Measurements from ENCODE around the gene TMTC2. TPM values are rescaled to one million over a fixed set of nuclear protein-coding genes. Genes with fewer than 3 reads are reported as not detected.

Gene TMTC2
- total RNA-seq, 1 donor from 2014 or later = 2.2 TPM

DNA sequence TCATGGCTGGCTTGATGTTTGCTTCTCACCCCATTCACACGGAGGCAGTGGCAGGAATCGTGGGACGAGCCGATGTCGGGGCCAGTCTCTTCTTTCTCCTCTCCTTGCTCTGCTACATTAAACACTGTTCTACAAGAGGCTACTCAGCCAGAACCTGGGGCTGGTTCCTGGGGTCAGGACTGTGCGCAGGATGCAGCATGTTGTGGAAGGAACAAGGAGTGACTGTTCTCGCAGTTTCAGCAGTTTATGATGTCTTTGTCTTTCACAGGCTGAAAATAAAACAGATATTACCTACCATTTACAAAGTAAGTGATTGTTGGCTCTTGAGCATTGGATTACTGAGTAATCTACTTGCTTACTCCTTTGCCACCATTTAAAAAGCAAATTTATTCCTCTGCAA lies 170.6 kb downstream of the TMTC2 start:
- H3K27me3 Mint-ChIP-seq = no peaks in the 10 kb centered on the region
- ATAC-seq (ENCODE audit: low read depth) = no peak
- no peaks in the 10 kb centered on the region for H3K36me3 Mint-ChIP-seq (ENCODE audit: low read depth)
- CTCF ChIA-PET = no interaction called here
- no peak overlapping the region for H3K27ac Mint-ChIP-seq
- intact Hi-C loops (cut with micrococcal nuclease) = no loop called here
- H3K4me1 Mint-ChIP-seq = no peaks in the 10 kb centered on the region
- DNase-seq = no peak
- H3K4me3 Mint-ChIP-seq = no peak overlapping the region
- POLR2A ChIA-PET = no interaction called here
- no peaks in the 10 kb centered on the region for H3K9me3 Mint-ChIP-seq
- TF ChIP-seq, protein P1, sequence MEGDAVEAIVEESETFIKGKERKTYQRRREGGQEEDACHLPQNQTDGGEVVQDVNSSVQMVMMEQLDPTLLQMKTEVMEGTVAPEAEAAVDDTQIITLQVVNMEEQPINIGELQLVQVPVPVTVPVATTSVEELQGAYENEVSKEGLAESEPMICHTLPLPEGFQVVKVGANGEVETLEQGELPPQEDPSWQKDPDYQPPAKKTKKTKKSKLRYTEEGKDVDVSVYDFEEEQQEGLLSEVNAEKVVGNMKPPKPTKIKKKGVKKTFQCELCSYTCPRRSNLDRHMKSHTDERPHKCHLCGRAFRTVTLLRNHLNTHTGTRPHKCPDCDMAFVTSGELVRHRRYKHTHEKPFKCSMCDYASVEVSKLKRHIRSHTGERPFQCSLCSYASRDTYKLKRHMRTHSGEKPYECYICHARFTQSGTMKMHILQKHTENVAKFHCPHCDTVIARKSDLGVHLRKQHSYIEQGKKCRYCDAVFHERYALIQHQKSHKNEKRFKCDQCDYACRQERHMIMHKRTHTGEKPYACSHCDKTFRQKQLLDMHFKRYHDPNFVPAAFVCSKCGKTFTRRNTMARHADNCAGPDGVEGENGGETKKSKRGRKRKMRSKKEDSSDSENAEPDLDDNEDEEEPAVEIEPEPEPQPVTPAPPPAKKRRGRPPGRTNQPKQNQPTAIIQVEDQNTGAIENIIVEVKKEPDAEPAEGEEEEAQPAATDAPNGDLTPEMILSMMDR (IDR thresholded peaks at IDR 0.05) = no peak

DNA sequence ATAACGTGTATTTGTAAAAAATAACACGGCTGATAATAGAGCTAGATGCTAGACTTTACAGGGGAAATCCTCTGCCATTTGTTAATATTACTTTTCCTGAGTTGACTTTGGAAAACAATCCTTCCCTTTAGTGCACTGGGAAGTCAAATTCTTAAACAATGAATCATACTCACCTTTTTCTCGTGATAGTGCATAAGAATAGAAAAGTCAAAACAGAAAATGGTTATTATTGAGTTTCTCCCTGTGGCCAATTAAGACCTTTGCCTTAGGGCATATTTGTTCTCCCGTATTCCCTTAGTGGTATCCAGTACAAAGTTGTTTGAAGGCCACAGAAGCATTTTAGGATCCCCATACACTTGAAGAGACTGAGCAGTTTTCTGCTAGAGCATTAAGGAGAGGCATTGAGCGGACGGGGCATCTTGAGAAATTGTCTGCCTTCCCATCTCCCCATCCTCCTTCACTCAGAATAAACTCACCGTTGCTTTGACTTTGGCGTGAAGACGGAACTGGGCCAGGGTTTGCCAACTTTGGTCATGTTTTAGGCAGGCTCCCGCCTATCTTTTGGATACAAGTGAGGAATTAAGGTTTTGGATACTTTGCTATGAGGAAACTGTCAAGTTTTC lies 171.3 kb downstream of the TMTC2 start:
- intact Hi-C loops (cut with micrococcal nuclease) = no loop called here
- Mint-ChIP-seq H3K9me3 (no peaks in the 10 kb centered on the region), H3K4me3 (no peak overlapping the region), H3K27me3 (no peaks in the 10 kb centered on the region), H3K27ac (no peak overlapping the region), H3K36me3 (ENCODE audit: low read depth) (no peaks in the 10 kb centered on the region), H3K4me1 (no peaks in the 10 kb centered on the region)
- TF ChIP-seq, protein P1 (IDR thresholded peaks at IDR 0.05) = no peak
- POLR2A ChIA-PET = no interaction called here
- DNase-seq = no peak
- ATAC-seq (ENCODE audit: low read depth) = no peak
- CTCF ChIA-PET = no interaction called here

DNA sequence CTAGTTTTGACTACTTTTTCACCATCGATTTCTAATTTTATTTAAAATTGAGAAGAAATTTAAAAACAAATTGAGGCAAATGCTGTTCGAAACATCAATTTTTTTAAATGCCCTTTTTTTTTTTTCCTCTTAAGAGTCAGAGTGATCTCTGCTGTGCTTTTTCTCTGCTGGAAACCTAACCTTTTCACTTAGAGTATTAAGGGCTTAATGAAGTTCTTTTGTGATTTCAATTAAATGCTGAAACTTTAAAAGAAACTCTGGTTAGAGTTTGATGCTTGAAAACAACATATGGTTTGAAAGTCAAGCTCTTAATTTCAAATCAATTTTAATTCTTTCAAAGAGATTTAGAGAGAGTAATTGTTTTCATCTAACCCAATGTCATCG lies 171.8 kb downstream of the TMTC2 start:
- H3K27me3 Mint-ChIP-seq = no peaks in the 10 kb centered on the region
- TF ChIP-seq, protein P1 (IDR thresholded peaks at IDR 0.05) = no peak
- H3K4me1 Mint-ChIP-seq = no peaks in the 10 kb centered on the region

DNA sequence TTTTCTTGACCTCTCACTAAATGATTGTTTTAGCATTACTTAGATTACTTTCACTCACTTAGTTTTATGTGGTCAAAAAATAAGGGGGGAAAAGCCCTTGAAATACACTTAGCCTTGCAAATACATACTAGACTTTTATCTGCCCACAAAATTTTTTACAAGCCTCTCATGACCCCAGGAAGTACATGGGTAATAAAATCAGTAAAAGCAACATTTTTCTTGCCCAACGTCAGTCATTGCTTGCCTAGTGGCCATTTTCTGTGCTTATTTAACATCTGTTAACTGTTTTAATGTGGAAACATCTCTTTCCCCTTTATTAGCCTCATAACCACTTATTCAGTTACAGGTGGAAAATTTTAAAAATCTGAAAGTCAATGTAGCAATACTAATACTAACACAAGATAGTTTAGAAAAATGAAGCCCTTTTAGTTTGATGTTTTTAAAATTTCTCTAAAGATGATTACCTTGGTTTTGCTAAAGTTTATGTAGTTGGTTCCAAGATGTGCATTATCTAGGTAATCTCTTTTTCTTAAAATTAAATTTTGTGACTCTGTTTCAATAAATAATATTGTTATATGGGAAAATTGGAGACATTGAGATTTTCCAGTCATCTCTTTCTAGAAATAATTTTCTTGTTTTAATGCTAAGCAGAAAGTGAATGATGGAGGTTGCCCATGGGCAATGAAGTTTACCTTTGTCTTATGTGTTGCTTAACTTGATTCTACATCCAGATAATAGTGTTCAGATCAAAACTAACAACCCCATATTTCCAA lies 175.5 kb downstream of the TMTC2 start:
- no peaks in the 10 kb centered on the region for H3K4me1 Mint-ChIP-seq
- no peak for ATAC-seq (ENCODE audit: low read depth)
- no peaks in the 10 kb centered on the region for H3K27me3 Mint-ChIP-seq
- CTCF ChIA-PET = no interaction called here
- intact Hi-C loops (cut with micrococcal nuclease) = no loop called here
- POLR2A ChIA-PET = no interaction called here
- TF ChIP-seq, protein P1 (IDR thresholded peaks at IDR 0.05) = no peak
- H3K27ac Mint-ChIP-seq = no peak overlapping the region
- H3K36me3 Mint-ChIP-seq (ENCODE audit: low read depth) = no peaks in the 10 kb centered on the region
- peaks cover 6% of the 10 kb centered on the region for H3K9me3 Mint-ChIP-seq
- H3K4me3 Mint-ChIP-seq = no peak overlapping the region
- no peak for DNase-seq

More for the DNA sequence above, 171.8 kb downstream of the TMTC2 start:
- Mint-ChIP-seq H3K36me3 (ENCODE audit: low read depth) (no peaks in the 10 kb centered on the region), H3K4me3 (no peak overlapping the region), H3K9me3 (no peaks in the 10 kb centered on the region), H3K27ac (no peak overlapping the region)
- intact Hi-C loops (cut with micrococcal nuclease) = no loop called here
- DNase-seq (no peak), ATAC-seq (ENCODE audit: low read depth) (no peak)
- POLR2A ChIA-PET = no interaction called here
- CTCF ChIA-PET = no interaction called here

DNA sequence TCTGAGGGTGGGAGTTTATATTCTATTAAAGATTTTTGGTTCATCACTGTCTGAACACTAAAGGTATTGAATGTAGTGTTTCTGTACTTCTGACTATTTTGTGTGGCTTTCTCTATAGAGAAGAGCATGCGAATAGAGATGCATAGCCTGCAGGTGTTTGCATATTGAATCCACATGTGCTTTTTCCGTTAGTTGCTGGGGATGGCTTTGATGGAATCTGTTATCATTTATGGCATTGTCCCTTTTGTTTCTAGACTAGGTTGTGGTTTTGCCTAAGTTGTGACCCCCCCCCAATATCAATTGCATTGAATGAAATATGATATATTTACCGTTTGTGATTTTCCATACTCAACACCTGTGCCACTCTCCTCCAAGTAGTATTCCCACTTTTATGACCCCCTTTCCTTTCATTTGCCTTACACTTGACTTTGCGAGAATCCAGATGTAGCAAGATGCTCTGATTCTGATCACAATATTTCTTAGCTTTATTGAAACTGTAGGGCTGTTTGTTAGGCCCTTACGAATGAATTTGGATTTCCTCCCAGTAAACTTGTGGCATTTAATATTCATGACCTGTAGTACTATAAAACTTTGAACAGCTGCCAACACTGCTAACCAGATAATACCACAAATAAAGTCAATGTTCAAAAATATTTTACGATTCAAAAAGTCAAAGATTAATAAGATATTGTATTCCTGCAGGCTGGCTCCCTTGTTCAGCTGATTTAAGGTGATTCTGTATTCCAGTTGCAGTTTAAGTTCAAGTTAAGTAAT lies 176.4 kb downstream of the TMTC2 start:
- no peaks in the 10 kb centered on the region for H3K36me3 Mint-ChIP-seq (ENCODE audit: low read depth)
- no peaks in the 10 kb centered on the region for H3K27me3 Mint-ChIP-seq
- H3K4me3 Mint-ChIP-seq = no peak overlapping the region
- ATAC-seq (ENCODE audit: low read depth) = no peak
- POLR2A ChIA-PET = no interaction called here
- DNase-seq = no peak
- H3K27ac Mint-ChIP-seq = no peak overlapping the region
- intact Hi-C loops (cut with micrococcal nuclease) = no loop called here
- no peaks in the 10 kb centered on the region for H3K4me1 Mint-ChIP-seq
- TF ChIP-seq, protein P1 (IDR thresholded peaks at IDR 0.05) = no peak
- CTCF ChIA-PET = no interaction called here
- peaks cover 6% of the 10 kb centered on the region for H3K9me3 Mint-ChIP-seq

Measured in activated B cell treated with CpG ODN at 0.5 μM for 24 hours (primary cell).